HG02840 (cell line): ENCODE data around the gene AGPS.

Experiments used
- ATAC-seq: cut with Tn5 transposase; IDR thresholded peaks from one replicate; pipeline ENCODE4 v1.9.1; 2021; ENCODE audit warnings: mild to moderate bottlenecking, moderate library complexity, moderate number of reproducible peaks; ENCODE audit not compliant: unreplicated experiment, low FRiP score

The AGPS gene

DNA sequence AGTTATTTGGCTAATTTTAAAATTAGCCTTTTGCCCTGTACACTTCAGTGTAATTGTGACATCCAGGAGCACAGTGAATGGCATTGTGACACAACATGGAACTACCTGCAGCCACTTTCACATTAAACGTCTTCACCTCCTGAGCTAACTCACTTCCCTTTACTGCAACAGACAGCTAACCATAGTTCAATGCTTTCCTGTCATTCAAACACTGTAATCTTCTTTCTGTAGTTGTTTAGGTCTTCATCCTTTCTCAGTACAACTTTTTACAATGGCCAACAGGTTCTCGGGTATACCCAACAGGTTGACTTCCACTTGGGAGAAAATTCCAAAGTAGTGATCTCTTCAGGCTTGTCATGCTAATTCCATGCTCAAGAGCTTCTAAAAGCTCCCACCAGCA, 8.6 kb upstream of the AGPS start:
- no peak for ATAC-seq

DNA sequence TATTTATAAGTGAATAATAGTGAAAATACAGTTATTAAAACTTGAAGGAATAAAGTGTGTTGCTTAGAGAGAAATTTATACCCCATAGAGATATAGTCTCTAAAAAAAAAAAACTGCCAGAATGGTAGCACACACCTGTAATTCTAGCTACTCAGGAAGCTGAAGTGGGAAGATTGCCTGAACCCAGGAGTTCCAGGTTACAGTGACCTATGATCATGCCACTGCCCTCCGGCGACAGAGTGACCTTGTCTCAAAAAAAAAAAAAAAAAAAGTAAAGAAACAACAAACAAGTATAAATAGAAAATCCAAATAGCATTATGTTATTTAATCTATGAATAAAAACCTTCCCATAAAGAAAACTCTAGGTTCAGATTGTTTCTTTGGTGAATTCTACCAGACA, 7.4 kb upstream of the AGPS start:
- ATAC-seq, result no peak

DNA sequence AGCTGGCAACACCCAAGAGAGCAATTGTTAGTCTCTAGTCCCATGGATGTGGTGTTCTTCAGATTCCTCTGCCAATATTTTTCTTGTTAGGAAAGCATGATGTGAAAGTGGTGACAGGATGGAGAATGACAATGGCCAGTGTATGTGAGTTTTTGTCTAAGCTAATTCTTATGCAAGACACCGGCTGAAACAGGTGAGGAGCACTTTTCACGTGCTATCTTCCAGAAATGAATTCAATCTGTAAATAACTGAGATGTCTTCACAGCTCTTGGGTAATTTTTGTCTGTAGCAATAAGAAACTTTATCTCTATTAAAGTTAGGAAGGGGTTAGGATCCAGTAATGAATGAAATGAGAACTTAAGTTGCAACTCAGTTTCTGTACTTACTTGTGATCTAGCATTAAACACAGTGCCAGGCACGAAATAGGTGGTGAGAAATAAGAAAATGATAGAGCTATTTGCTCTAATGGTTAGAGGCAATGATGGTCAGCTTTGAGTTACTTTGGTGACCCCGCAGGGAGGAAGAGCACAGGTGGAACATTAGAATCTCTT, 676 bp upstream of the AGPS start:
- no peak for ATAC-seq

DNA sequence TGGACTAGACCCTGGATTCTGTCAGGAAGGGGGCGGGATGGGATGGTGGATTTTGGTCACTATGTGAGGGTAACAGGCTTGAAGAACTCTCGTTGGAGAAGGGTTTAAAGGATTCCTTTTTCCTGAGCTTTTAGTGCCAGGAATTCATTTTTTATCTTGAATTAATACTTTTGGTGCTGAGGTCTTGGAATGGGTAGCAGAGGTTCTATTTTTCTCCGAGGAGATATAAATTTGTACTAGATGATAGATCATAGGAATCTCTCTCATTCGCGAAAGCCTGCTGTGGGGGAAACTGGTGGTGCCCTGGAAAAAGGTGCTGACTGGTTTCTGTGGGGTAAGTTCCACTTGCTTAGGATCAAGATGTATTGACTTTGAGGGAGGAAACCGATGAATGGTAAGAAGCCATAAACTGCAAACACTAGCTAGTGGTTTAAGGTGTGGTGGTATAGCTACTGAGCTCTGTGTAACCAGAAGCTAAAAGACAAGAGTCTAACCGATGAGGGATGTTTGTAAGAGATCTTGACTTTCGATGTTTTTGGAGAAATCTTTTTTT, 706 bp downstream of the AGPS start:
- ATAC-seq, result no peak

DNA sequence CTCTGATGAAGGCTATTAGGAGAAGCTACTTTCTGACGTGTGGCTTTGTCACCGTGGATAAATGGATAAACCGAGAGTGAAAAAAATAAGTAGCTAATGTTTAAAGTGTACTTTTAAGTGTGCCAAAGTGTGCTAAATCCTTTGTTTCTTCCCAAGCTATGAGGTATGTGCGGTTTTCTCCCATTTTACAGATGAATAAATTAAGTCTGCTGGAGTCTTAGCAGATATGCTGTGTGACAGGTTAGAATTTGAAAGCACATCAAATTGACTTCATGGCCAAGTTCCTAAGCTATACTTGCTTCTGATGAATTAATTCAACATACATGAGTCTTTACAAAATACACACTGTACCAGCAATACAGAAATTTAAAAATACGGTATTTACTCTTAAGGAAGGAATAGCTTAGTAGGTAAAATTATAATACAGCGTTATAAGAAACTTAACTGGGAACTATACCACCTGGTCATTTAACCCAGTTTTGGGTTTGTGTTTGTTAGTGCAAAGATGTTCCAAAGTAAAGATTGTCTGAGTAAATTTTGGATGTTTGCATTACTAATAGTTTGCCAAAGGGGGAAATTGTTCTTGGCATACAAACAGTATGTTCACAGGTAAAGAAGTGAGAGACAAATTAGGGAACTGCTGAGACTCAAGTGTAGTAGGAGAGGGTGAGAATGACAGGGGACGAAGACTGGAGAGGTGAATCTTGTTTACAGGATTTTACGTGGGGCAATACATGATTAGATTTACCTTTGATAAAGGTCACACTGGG, 1.4 kb downstream of the AGPS start:
- ATAC-seq, result no peak

DNA sequence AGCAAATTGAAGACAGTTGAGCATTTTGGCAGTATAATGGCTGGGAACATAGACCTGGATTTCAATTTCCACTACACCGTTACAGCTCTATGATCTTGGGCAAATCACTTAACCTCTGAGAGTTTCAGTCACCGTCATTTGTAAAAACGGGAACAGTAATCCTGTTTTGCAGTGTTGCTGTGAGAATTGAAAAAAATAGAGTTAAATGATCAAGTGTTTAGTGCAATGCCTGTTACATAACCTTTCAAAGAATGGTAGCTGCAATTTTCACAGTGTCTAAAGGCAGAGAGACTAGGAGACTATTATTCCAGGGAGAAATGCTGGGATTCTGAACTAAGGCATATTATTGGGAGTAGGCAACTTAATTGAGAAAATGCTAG, 2.0 kb downstream of the AGPS start:
- no peak for ATAC-seq

DNA sequence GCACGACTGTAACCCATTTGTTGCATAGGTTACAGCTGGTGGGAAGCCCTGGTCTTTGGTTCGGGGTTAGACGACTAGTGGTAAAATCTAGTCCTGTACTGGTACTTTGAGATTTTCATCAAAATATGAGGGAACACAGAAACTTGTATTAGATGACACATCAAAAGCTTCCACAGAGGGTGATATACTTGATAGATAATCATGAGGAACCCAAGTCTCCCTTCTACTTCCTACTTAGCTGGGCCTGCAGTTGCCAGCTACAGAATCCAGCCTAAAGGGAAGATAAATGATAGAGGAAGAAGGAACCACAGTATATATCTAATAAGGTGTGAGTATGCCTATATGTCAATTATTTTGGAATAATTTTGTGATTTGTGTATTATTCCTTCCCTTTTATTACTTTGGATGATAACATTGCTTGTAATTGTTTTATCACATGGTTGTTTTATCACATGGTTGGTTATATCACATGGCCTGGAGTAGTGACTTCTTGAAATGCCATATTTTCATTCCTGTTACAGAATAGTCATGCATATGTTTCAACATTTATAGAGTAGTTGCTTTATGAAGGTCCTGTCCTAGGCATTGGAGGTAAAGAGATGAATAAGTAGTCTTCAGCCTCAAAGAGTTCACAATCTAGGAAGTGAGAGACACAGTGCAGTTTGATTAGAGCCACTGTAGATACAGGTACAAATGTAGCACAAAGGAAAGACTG, 2.9 kb downstream of the AGPS start:
- no peak for ATAC-seq

DNA sequence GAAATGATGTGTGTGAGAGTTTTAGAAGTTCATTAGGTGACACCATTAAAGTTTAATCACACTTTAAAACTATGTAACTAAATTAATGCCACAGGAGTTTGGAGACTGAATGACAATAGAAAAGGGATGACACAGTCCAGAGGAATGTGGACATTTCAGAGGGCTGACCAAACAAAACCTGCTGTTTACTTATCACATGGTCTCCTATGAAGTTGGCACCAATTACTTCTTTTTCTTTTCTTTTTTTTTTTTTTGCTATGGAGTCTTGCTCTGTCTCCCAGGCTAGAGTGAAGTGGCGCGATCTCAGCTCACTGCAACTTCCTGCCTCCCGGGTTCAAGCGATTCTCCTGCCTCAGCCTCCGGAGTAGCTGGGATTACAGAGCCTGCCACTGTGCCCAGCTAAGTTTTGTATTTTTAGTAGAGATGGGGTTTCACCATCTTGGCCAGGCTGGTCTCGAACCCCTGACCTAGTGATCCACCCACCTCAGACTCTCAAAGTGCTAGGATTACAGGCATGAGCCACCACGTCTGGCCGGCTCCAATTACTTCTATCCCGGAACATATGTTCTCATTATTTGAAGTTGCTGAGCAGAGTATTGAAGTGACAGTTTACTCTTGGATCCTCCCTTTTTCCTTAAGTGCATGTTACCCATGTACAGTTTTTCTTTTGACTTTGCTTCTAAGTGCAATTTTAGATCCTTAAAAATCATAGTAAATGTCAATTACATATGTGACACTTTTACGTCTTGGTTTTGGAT, 4.3 kb downstream of the AGPS start:
- ATAC-seq, result no peak

DNA sequence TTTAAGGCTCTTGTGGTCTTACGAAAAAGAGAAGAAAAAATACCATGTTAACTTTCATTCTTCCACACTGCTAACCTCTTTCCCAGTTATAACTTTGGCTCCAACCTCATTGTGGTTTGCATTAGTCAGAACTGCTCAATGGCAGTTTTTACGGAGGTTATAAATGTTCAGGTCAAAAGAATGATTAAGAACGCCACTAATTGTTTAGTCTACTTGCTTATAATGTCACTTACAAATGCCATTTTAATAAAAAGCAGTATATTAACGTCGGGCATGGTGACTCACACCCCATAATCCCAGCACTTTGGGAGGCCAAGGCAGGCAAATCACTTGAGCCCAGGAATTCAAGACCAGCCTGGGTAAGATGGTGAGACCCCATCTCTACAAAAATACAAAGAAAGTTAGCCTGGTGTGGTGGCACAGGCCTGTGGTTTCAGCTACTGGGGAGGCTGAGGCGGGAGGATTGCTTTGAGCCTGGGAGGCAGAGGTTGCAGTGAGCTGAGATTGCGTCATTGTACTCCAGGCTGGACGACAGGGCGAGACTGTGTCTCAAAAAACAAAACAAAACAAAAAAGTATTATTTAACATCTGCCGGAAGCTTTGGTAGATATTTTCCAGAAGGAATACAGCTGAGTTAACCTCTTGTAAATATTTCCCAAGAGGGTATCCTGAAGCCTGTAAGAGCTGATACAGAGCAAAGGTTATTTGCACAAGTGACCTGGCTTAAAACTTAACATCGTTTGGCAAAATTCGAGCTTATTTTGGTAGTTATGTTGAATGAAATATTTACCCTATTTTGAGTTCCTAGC, 5.1 kb downstream of the AGPS start:
- ATAC-seq, result no peak

DNA sequence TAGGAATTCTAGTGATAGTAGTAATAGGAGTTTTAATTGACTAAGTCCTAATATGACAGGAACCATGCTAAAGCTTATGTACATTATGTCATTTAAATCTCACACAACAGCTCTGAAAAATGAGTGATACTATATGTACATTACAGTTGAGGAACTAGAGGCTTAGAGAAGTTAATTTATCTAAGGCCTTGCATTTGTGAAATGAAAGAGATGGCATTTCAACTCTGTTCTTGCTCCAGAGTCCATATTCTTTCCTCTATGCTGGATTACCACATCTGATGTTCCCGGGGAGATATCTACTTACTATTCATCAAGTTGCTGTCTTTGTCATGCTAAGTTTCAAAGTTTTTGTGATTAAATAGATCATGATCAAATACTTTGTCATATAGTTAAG, 5.7 kb downstream of the AGPS start:
- no peak for ATAC-seq

DNA sequence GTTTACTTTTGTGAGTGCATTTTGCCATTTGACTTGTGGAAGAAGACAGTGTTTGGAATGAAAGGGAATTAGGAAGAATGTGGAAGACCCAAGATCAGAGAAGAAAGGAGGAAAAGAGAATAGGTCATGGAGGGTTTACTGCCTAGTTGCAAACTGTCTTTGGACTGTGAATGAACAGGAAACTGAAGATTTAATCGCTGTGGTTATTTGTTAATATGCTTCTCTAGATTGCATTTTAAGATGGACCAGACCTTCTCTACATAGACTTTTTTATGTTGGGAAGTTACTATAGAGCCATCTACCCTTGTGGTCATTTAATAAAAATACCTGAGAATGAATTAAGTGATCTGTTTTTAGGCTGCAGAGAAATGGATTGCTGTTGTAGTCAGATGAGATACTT, 6.2 kb downstream of the AGPS start:
- no peak for ATAC-seq

DNA sequence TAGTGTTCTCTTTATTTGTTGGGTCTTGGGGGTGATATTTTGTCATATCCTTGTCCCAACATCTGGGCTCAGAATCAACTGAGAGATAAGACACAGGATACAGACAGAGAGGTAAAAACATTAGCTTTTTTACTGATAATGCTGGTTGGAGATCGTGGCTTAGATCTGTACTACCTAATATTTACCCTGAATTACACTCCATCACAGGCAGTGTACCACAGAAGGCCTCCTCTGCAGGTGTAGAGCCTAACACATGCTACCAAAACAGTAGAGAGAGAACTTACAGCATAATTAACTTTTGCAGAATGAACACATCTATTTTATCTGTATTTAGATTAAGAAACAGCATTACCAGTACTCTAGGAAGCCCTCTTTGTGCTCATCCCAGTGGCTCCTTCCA, 6.8 kb downstream of the AGPS start:
- ATAC-seq, result no peak

DNA sequence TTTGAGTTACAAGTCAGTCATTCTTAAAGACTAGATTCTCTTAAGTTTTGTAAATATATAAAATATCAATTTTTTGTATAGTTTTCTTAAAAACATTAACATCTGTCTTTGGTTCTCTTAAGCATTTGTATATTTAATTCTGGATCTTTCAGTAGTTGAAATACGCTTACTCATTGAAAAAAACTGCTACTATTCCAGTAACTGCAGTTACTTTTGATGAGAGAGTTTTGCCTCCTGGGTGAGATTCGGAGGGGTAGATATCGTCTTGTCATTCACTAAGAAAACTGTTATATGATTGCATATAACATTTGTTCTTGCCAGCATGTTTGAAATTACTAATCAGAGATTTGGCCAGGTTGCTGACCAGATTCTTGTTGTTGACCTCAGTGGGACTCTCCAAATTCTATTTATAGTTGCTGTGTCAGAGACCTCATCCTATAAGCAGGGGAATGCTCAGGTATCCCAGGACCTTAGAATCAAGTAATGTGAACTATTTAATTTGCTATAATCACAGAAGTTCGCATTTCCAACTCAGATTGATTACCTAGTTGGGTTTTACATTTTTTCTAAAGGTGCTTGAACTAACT, 7.9 kb downstream of the AGPS start:
- no peak for ATAC-seq

DNA sequence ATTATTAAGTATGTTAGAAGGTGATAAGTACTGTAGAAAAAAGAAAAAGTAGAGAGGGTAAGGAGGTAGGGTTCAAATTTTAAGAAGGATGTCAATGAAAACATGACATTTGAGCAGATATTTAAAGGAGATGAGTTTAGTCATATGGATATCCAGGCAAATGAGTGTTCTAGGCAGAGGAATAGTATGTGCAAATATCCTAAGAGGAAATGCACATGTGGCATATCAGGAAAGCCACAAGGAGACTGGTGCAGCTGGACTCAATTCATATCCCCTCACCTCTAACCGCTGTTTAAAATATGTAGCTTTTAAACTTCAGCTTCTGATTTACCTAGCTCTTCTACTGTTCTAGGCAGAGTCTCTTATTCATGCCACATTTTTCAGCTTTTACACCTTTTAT, 9.5 kb downstream of the AGPS start:
- ATAC-seq, result no peak

DNA sequence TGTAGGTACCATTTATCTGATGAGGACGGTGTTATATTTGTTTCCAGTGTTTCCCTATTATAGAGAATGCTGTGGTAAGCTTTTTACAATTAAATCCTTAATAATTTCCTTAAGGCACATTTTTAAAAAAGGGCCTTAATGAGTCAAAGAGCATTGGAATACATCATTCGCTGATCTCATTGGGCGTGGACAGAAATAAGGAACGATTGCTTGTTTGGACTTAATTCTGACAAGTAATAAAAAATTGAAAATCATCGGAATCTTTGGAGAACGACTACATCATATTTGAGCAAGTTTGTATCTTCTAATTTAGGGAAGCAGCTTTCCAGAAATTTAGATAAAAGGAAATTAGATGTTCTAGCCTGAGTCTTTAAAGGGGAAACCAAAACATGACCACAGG, 11.3 kb downstream of the AGPS start:
- no peak for ATAC-seq

DNA sequence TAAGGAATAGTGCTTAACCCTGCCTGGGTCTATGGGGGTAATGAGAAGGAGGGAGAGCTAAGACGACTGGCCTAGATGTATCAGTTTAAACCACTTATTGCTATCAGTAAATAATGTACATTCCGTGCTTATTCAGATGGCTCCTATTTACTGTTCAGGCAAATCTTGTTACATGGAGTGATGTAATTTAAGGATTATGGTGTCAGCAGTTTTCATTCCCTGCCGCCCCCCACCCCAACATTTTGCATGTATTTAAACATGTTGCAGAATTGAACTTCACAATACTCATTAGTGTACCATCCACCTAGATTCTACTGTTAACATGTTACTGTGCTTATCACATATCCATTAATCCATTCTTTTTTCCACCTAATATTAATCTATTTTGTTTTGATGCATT, 11.7 kb downstream of the AGPS start:
- no peak for ATAC-seq

DNA sequence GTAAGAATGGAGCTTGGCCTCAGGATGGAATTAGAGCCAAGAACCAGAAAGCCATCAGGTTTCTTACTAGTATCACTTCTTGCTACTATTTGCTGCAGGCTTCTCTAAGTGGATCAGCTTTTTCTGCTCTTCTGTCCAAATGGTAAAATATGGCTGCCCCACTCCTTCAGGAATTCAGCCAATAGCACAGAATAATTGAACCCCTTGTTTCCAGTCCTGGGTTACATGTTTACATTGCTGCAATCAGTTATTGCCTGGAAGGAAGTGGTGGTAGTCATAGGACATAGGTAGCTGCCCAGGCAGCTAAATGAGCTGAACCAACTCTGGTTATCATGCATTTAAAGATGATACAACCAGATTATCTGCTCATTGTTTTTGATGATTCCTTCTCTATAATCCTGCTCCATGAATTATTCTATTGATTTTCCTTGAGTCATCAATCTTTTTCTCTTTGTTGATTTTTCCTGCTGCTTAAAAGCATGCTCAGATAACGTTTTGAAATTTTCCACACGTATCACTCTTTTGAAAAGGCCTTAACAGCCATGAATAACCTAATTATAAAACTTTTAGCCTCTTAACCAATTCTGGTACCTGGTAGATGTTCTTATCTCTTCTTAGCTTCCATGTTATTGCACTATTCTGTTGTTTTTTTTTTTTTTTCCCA, 12.6 kb downstream of the AGPS start:
- no peak for ATAC-seq

DNA sequence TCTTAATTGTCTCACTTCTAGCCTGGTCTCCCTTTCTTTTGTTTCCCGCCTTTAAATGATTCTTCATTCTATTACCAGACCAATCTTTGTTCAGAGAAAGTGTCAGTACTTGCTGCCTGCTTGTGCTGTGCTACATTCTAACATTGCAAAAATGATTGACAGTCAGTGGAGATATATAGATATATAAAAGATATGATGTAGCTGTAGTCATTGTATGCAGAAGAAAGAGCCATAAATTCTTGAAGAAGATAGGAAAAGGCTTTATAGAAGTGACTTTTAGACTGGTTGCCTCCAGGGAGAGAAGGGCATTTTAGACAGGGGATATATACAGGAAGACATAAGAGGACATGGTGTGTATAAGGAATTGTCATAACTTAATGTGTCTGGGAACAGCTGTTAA, 13.6 kb downstream of the AGPS start:
- no peak for ATAC-seq

DNA sequence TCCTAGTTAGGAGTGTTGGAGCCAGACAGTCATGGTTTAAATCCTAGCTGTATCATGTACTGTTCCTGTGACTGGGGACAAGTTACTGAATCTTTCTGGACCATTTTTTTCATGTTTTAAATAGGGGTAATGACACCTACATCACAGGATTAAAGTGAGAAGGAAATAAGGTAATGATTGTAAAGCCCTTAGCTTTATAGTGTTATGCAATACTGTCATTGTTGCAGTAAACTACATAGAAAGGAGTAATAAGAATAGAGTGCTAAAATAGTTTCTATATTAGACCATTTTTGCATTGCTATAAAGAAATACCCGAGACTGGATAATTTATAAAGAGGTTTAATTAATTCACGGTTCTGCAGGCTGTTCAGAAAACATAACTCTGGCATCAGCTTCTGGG, 14.5 kb downstream of the AGPS start:
- no peak for ATAC-seq
